Brain microvascular endothelial cell (primary cell): ENCODE measurements around the gene BIRC6.

Experiments used
- DNase-seq: peaks from one replicate; pipeline ENCODE4 v3.0.0-alpha.2; 2020
- H3K27ac ChIP-seq: fragments of 250-450 bp; sonication (Bioruptor Pico); 2 replicates; pipeline ENCODE4 v1.5.1; 2020; ENCODE audit warnings: mild to moderate bottlenecking, moderate library complexity
- H3K27me3 ChIP-seq: fragments of 250-450 bp; sonication (Bioruptor Pico); replicated peaks from 2 replicates; pipeline ENCODE4 v1.5.1; 2020; ENCODE audit warnings: mild to moderate bottlenecking
- H3K36me3 ChIP-seq: fragments of 250-450 bp; sonication (Bioruptor Pico); replicated peaks from 2 replicates; pipeline ENCODE4 v1.5.1; 2020; ENCODE audit warnings: mild to moderate bottlenecking
- H3K4me3 ChIP-seq: 2 replicates; pipeline ENCODE4 v1.5.1; 2011; ENCODE audit warnings: low read depth, mild to moderate bottlenecking, control low read depth, low read length, moderate library complexity
- in situ Hi-C: cut with HindIII; loops from 2 replicates; pipeline ENCODE4 v1.10.0; 2017; ENCODE audit warnings: low sequenced_read_pairs, low pct_ligation_motif_present
- TF ChIP-seq, protein P1 (sequence below): IDR thresholded peaks from 2 replicates; pipeline ENCODE4 v1.5.1; 2011; ENCODE audit warnings: low read depth, mild to moderate bottlenecking, moderate library complexity, low read length, control low read depth, inconsistent platforms; ENCODE audit errors: missing control alignments

Gene BIRC6

DNA sequence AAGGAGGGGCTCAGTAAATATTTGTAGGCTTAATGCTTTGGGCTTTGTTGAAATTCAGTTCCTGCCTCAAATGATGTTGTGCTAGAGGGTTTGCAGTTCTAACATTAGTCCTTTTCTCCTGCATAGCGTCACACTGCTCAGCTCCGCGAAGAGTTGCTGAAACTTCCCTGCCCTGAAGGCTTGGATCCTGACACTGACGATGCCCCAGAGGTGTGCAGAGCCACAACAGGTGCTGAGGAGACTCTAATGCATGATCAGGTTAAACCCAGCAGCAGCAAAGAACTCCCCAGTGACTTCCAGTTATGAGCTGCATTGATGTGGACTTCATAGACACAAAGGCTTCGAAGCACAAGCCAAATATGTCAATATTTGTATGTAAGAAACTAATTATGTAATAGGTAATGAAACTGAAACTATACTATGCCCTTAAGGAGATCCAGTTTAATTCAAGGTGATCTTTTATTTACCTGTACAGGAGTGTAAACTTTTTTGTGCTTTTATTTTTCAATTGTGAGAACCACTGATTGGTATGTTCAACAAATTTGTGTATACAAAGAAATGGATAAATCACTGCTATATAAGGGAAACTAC lies 260.9 kb downstream of the BIRC6 start:
- no peak overlapping the region for H3K4me3 ChIP-seq
- H3K36me3 ChIP-seq, result peaks cover 14% of the 10 kb centered on the region
- no peaks in the 10 kb centered on the region for H3K27me3 ChIP-seq
- TF ChIP-seq, protein P1, sequence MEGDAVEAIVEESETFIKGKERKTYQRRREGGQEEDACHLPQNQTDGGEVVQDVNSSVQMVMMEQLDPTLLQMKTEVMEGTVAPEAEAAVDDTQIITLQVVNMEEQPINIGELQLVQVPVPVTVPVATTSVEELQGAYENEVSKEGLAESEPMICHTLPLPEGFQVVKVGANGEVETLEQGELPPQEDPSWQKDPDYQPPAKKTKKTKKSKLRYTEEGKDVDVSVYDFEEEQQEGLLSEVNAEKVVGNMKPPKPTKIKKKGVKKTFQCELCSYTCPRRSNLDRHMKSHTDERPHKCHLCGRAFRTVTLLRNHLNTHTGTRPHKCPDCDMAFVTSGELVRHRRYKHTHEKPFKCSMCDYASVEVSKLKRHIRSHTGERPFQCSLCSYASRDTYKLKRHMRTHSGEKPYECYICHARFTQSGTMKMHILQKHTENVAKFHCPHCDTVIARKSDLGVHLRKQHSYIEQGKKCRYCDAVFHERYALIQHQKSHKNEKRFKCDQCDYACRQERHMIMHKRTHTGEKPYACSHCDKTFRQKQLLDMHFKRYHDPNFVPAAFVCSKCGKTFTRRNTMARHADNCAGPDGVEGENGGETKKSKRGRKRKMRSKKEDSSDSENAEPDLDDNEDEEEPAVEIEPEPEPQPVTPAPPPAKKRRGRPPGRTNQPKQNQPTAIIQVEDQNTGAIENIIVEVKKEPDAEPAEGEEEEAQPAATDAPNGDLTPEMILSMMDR, result no peak
- DNase-seq, result no peak
- in situ Hi-C loops, result no loop called here
- no peak overlapping the region for H3K27ac ChIP-seq

DNA sequence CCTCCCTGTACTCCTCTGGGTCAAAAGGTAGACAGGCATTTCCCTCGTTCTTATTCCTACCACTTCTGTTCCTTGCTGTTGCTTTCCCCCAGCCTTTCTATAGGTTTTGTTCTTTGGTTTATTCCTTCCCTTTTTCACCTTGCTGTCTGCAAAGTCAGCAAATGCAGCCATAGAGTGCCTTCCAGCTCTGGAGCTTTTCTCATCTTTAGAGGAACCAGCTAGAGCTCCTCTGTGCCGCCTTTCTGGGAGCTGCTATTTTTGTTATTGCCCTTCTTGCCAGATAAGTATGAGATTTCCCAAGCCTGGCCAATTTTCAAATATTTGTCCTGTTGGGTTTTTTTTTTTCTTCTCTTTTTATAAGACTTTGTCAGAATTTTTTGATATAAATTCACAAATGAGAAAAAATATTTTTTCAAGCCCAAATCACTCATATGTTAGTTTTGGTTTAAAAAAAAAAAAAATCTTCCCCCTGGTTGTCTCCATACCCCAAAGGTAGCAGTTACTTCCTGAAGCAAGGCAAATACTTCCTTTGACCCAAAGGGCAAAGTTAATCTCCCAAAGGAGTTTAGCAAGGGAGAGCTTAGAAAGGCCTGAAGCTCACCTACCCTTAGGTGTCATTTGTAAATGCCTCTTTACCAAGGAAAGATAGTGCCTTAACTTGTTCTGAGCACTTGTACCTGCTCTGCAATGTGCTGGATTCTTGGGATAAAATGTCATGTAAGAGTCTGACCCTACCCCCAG lies 265.9 kb downstream of the BIRC6 start:
- DNase-seq, result no peak
- in situ Hi-C loops, result no loop called here
- Histone ChIP-seq H3K36me3 (peaks cover 7% of the 10 kb centered on the region), H3K4me3 (no peak overlapping the region), H3K27me3 (no peaks in the 10 kb centered on the region), H3K27ac (no peak overlapping the region)
- TF ChIP-seq, protein P1, result no peak

DNA sequence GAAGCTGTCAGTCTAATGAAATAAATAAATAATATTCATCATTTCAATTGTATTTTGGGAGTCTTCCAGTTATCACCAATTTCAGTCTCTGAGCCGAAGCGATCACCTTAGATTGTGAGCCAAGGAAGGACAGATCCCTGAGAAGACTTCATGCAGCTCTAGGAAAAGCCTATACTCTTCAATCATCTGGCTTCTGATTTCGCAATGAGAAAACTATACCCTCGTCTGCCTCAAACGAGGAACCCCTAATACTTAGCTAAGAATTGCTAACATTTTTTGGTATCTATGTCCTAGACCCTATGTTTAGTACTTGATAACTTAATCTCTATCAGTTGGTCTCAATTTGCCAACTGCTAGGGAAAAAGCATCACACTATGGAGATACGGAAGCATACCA lies 266.5 kb downstream of the BIRC6 start:
- Histone ChIP-seq H3K27ac (no peak overlapping the region), H3K4me3 (no peak overlapping the region), H3K27me3 (no peaks in the 10 kb centered on the region), H3K36me3 (peaks cover 7% of the 10 kb centered on the region)
- TF ChIP-seq, protein P1, result no peak
- no peak for DNase-seq
- in situ Hi-C loops, result no loop called here

DNA sequence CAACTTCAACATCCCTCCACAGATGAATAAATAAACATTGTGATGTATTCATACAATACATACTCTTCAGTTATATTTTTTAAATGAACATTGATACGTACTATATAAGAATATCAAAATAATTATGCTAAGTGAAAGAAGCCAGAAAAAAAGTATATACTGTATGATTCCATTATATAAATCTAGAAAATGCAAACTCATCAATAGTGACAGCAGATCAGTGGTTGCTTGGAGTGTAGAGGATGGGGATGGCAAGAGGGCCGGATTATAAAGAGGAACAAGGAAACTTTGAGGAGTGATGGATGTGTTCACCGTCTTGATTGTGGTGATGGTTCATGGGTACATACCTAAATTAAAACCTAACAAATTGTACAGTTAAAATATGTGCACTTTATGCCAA lies 268.0 kb downstream of the BIRC6 start:
- H3K36me3 ChIP-seq, result peaks cover 4% of the 10 kb centered on the region
- DNase-seq, result no peak
- H3K27me3 ChIP-seq, result no peaks in the 10 kb centered on the region
- H3K27ac ChIP-seq, result no peak overlapping the region
- TF ChIP-seq, protein P1, result no peak
- in situ Hi-C loops, result no loop called here
- H3K4me3 ChIP-seq, result no peak overlapping the region

DNA sequence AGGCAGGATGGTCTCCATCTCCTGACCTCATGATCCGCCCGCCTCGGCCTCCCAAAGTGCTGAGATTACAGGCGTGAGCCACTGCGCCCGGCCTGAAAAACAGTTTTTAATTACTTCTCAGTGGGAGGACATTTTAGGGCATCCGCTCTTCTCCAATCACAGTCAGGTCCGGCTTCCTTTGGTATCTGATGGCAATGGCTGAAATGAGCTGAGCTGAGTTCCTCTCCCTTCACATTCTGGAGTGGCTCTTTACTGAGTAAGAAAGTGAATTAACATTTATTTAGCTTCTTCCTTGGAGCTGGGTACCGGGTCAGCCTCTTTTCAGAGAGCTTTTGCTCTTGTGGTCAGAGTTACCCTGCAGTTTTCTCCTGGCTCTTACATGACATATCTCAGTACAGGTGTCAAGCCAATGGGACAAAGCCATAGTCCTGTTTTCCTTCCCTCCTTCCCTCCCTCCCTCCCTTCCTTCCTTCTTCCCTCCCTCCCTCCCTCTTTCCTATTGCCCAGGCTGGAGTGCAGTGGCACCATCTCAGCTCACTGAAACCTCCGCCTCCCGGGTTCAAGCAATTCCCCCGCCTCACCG lies 269.9 kb downstream of the BIRC6 start:
- no peak for DNase-seq
- TF ChIP-seq, protein P1, result no peak
- H3K27me3 ChIP-seq, result no peaks in the 10 kb centered on the region
- H3K4me3 ChIP-seq, result peak overlapping the region; percentile 99
- H3K36me3 ChIP-seq, result peaks cover 4% of the 10 kb centered on the region
- no peak overlapping the region for H3K27ac ChIP-seq
- in situ Hi-C loops, result no loop called here
